Type B pancreatic cell (in vitro differentiated cells): Measurements from ENCODE around the gene GRIP1. TPM values are rescaled to one million over a fixed set of nuclear protein-coding genes. Genes with fewer than 3 reads are reported as not detected.

Experiments used
- DNase-seq: peaks from one replicate; pipeline ENCODE4 v3.0.0; 2021; ENCODE audit warnings: mixed read lengths; ENCODE audit not compliant: unreplicated experiment; ENCODE audit errors: extremely low spot score
- H3K27ac Mint-ChIP-seq: 2 replicates; pipeline ENCODE4 v1.8.0; 2021; ENCODE audit warnings: mild to moderate bottlenecking, mixed read lengths
- H3K27me3 Mint-ChIP-seq: 2 replicates; pipeline ENCODE4 v1.8.0; 2021; ENCODE audit warnings: mixed read lengths
- H3K36me3 Mint-ChIP-seq: 2 replicates; pipeline ENCODE4 v1.8.0; 2021; ENCODE audit warnings: mixed read lengths
- H3K4me1 Mint-ChIP-seq: one replicate; pipeline ENCODE4 v1.8.0; 2021; ENCODE audit warnings: mixed read lengths; ENCODE audit not compliant: unreplicated experiment
- H3K4me3 Mint-ChIP-seq: 2 replicates; pipeline ENCODE4 v1.8.0; 2021; ENCODE audit warnings: mild to moderate bottlenecking, mixed read lengths
- H3K9me3 Mint-ChIP-seq: 2 replicates; pipeline ENCODE4 v1.8.0; 2021; ENCODE audit warnings: mixed read lengths
- CTCF ChIP-seq: fragments of 200-600 bp; sonication (generic); conservative IDR thresholded peaks from 2 replicates; pipeline ENCODE4 v1.5.0; 2021; ENCODE audit warnings: antibody characterized with exemption, mild to moderate bottlenecking
- total RNA-seq: library from RNA; stranded (reverse); gene quantifications from 2 replicates; pipeline ENCODE4 v1.2.1, GENCODE V29; 2021; ENCODE audit warnings: low replicate concordance

The GRIP1 gene
- total RNA-seq, 1 donor from 2014 or later = 29.0 TPM

- H3K4me3 Mint-ChIP-seq = no peak overlapping the region
These were observed 252.2 kb downstream of the GRIP1 start for GRCh38 chr12:66426696-66427095.

GRCh38 chr12:66423266-66423665, 255.6 kb downstream of the GRIP1 start:
- no peak overlapping the region for H3K27ac Mint-ChIP-seq
- no peak overlapping the region for H3K4me3 Mint-ChIP-seq
- DNase-seq = no peak
- H3K4me1 Mint-ChIP-seq = no peaks in the 10 kb centered on the region
- peaks cover 7% of the 10 kb centered on the region for H3K9me3 Mint-ChIP-seq
- TF ChIP-seq CTCF = no peak
- H3K27me3 Mint-ChIP-seq = no peaks in the 10 kb centered on the region
- peaks cover 4% of the 10 kb centered on the region for H3K36me3 Mint-ChIP-seq

More at GRCh38 chr12:66426696-66427095, 252.2 kb downstream of the GRIP1 start:
- Mint-ChIP-seq H3K4me1 (no peaks in the 10 kb centered on the region), H3K36me3 (no peaks in the 10 kb centered on the region), H3K27ac (no peak overlapping the region), H3K9me3 (peaks cover 7% of the 10 kb centered on the region), H3K27me3 (no peaks in the 10 kb centered on the region)
- DNase-seq = no peak
- TF ChIP-seq CTCF = no peak

GRCh38 chr12:66418908-66419307, 260.0 kb downstream of the GRIP1 start:
- no peaks in the 10 kb centered on the region for H3K9me3 Mint-ChIP-seq
- no peak for TF ChIP-seq CTCF
- DNase-seq = no peak
- H3K36me3 Mint-ChIP-seq = peaks cover 4% of the 10 kb centered on the region
- no peak overlapping the region for H3K4me3 Mint-ChIP-seq
- H3K4me1 Mint-ChIP-seq = no peaks in the 10 kb centered on the region
- no peaks in the 10 kb centered on the region for H3K27me3 Mint-ChIP-seq
- no peak overlapping the region for H3K27ac Mint-ChIP-seq

GRCh38 chr12:66417217-66417616, 261.7 kb downstream of the GRIP1 start:
- Mint-ChIP-seq H3K9me3 (peaks cover 5% of the 10 kb centered on the region), H3K4me1 (no peaks in the 10 kb centered on the region), H3K4me3 (no peak overlapping the region), H3K27me3 (no peaks in the 10 kb centered on the region), H3K27ac (no peak overlapping the region), H3K36me3 (peaks cover 7% of the 10 kb centered on the region)
- no peak for TF ChIP-seq CTCF
- DNase-seq = no peak

- no peak overlapping the region for H3K4me3 Mint-ChIP-seq
- H3K4me1 Mint-ChIP-seq = no peaks in the 10 kb centered on the region
- no peak for DNase-seq
These were observed 269.5 kb downstream of the GRIP1 start for GRCh38 chr12:66409195-66409871.

More at GRCh38 chr12:66409195-66409871, 269.5 kb downstream of the GRIP1 start:
- Mint-ChIP-seq H3K9me3 (peaks cover 5% of the 10 kb centered on the region), H3K27ac (no peak overlapping the region), H3K27me3 (no peaks in the 10 kb centered on the region), H3K36me3 (peaks cover 3% of the 10 kb centered on the region)
- peak; percentile 74 for TF ChIP-seq CTCF
